HG03520 (cell line): ENCODE measurements around the gene DHCR7.

Source experiments
- ATAC-seq: cut with Tn5 transposase; IDR thresholded peaks from one replicate; pipeline ENCODE4 v1.9.1; 2021; ENCODE audit warnings: mild to moderate bottlenecking, moderate library complexity; ENCODE audit not compliant: unreplicated experiment

Gene DHCR7

GRCh38 chr11:71387784-71388636 lies 60.2 kb downstream of the DHCR7 start:
- ATAC-seq: no peak

- ATAC-seq: no peak
These were observed 61.0 kb downstream of the DHCR7 start for GRCh38 chr11:71387200-71387599.

GRCh38 chr11:71386202-71386601 lies 62.0 kb downstream of the DHCR7 start:
- no peak for ATAC-seq

DNA sequence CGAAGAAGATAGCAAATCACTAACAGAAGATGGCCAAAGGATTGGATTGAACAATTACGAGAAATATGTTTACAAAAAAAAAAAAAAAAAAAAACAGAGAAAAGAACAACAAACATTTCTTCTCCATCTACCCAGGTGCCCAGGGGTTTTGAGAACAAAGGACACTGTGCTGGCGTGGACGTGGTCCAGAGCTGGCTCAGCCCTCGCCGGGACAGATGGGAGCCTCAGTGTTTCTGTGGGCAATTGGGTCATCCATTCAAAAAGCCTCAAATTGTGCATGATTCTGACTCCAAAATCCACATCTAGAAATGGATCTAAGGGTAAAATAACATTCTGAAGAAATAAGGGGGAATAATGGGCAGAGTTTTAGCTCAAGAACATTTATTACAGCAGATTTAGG lies 63.1 kb downstream of the DHCR7 start:
- ATAC-seq: no peak

DNA sequence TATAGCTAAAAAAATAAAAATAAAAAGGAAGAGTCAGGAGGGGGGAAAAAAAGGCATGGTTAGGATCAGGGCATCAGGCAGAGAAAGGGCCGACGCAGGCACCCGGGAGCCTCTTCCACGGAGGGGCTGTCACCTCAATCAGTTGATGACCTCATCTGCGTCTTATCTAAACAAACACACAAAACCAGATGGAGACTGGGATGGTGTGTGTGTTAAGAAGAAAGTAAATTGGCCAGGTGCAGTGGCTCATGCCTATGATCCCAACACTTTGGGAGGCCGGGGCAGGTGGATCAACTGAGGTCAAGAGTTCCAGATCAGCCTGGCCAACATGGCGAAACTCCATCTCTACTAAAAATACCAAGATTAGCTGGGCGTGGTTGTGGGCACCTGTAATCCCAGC lies 63.6 kb downstream of the DHCR7 start:
- ATAC-seq: no peak
